Gastroesophageal sphincter (tissue), 3 donors: ENCODE measurements around the gene CXXC5.

Experiments
- CTCF ChIP-seq, 4 experiments: fragments of 200-600 bp in 2 of 4; fragments of 450-650 bp in 2 of 4; sonication (generic) in 1 of 4; IDR thresholded peaks; one replicate each; pipeline ENCODE4 v1.5.1; 2017 to 2019; ENCODE audit warnings: antibody characterized with exemption in 4 of 4, mild to moderate bottlenecking in 2 of 4, moderate library complexity in 2 of 4
- EP300 ChIP-seq: sonication (generic); formaldehyde crosslinking; IDR thresholded peaks from one replicate; pipeline ENCODE4 v1.6.1; 2017; ENCODE audit warnings: antibody characterized with exemption, mild to moderate bottlenecking
- POLR2A ChIP-seq, 2 donors: fragments of 450-650 bp; IDR thresholded peaks; one replicate each; pipeline ENCODE4 v1.6.1; 2017; ENCODE audit warnings: antibody characterized with exemption in 2 of 2, mild to moderate bottlenecking in 2 of 2, moderate library complexity in 1 of 2
- POLR2AphosphoS5 ChIP-seq: sonication (generic); formaldehyde crosslinking; IDR thresholded peaks from one replicate; pipeline ENCODE4 v1.6.1; 2017; ENCODE audit warnings: antibody characterized with exemption

- no peak for TF ChIP-seq CTCF (IDR thresholded peaks at IDR 0.05)
- TF ChIP-seq POLR2A (IDR thresholded peaks at IDR 0.05), result no peak
- no peak for TF ChIP-seq EP300
- no peak for TF ChIP-seq POLR2AphosphoS5
These were observed 47.0 kb downstream of the CXXC5 start for GRCh38 chr5:139695178-139695573.
